Superior temporal gyrus (tissue), 1 donor: Measurements from ENCODE around the gene GUCA2B.
A peak's percentile ranks its signal among the peaks of the same experiment; 100 is the strongest.

ENCODE experiments used
- DNase-seq: peaks from one replicate; pipeline ENCODE4 v3.0.0-alpha.2; 2016; ENCODE audit errors: extremely low spot score

GUCA2B gene

DNA sequence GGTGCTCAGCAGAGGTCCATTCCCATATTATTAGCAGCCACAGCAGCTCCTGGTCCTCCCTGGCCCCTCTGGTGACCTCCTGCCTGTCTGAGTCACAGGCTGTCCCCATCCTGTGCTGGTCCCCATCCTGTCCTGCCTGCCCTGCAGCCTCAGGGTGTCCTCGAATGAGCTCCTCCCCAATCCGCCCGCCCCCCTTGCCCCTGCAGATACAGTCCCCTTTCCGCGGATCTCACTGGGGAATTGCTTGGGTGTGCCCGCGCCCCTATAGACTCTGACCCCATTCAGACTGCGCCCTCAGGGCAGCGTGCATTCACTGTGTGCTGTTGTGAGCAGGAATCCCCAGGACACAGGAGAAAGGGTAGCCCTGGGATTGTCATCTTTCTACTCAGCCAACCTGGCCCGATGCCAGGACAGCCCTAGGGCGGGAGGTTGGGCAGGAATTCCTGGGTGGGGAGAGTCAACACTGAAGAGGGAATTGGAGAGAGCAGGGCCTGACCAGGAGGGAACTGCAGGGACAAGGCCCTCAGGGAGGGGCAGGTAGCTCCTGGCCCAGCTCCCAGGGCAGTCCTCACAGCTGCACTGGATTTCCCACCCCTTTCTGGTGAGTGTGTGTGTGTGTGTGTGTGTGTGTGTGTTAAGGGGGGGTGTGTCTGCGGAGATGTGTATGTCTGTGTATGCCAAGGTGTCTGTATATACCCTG lies 12.5 kb downstream of the GUCA2B start:
- DNase-seq = no peak

- no peak for DNase-seq
Observed at GRCh38 chr1:42167611-42168390, 14.6 kb downstream of the GUCA2B start.

GRCh38 chr1:42168391-42168670 lies 15.1 kb downstream of the GUCA2B start:
- no peak for DNase-seq

- no peak for DNase-seq
Observed at GRCh38 chr1:42168763-42169162, 15.6 kb downstream of the GUCA2B start.

GRCh38 chr1:42170779-42171621 lies 17.8 kb downstream of the GUCA2B start:
- DNase-seq = no peak

DNA sequence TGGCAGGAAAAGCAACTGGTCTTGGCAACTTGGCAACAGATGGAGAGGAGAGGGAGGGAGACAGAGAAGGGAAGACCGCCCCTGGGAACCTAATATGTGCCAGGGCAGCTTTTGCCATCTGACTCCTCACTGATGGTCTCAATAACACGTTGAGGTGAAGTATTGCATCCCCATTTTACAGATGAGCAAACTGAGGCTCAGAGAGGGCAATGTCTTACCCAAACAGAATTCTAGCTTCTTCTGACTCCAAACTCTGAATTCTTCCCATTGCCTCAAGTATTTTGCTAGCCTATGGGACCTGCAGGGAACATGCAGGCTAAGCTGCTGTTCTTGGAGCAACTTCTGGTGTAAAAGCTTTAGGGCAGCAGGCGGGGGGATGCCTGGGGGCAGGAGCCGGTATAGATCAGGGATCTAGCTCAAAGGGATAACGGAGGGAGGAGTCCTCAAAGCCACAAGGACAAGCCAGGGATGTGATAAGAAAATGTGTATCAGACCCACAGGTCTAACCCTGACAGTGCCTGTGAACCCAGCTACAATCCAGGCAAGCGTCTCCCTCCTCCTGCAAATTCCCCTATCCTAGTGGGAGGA lies 18.6 kb downstream of the GUCA2B start:
- DNase-seq = no peak

GRCh38 chr1:42172381-42173133 lies 19.3 kb downstream of the GUCA2B start:
- no peak for DNase-seq

DNA sequence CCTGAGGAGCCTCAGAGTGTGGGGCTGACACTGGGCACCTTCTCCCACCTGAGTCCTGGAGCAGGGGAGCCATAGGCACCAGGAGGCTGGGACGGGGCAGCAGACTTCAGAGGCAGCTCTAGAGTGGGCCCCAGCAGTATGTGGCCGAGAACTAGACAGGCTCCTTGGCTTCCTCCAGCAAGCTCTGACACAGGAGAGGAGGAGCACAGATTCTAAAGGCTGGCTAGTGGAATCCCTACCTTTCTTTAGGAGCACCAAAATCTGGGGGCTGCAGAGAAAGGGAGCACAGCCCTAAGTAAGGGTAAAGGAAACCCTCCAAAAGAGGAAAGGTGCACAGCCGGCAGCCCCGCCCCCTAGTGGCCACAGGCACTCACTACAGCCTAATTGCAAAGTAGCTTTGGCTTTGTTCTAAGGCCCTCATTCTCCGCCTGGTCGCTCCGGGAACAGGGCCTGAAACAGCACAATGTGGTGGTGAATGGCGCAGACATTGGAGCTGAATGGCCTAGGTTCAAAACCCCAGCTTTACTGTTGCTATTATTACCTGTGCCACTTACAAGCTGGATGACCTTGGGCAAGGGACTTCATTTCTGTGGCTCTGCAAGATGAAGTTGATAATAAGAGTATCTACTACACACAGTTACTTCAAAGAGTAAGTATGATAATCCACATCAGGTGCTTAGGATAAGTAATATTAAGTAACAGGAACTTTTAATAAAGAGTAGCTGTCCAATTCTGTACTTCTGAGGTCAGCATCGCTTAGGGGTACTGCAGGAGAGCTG lies 20.1 kb downstream of the GUCA2B start:
- DNase-seq = peak; percentile 82

- DNase-seq = peak; percentile 38
Observed at GRCh38 chr1:42173961-42174735, 20.9 kb downstream of the GUCA2B start.

DNA sequence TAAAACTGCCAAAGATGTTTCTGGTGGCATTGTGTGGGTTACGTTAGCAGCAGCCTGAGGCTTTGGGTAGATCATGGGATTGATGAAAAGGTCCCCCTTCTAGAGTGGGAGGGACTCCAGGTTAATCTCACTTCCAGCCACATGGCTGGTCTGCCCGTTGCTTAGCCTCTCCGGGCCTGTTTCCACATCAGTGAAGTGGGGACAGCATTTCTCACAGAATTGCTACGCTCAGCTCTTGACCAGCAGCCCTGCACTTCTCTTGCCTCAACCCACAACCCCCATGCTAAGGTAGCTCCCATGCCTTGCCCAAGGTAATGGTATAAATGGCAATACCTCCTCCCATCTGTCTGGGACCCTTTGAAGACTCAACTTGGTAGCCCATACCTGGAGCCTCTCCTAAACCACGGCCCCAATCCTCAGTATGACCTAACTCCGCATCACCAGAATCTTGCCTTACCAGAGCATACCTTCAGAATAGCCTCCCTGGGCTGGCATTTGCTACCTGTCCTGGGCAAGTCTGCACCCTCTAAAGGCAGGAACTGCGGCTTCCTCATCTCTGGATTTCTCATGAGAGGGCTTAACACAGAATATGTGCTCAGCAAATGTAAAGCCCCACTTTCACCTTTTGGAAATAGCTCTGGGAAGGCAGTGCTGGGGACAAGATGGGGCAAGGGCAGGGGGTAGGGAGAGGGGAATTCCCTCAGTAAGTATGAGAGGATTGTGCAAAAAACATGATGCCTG lies 22.3 kb downstream of the GUCA2B start:
- DNase-seq = no peak

DNA sequence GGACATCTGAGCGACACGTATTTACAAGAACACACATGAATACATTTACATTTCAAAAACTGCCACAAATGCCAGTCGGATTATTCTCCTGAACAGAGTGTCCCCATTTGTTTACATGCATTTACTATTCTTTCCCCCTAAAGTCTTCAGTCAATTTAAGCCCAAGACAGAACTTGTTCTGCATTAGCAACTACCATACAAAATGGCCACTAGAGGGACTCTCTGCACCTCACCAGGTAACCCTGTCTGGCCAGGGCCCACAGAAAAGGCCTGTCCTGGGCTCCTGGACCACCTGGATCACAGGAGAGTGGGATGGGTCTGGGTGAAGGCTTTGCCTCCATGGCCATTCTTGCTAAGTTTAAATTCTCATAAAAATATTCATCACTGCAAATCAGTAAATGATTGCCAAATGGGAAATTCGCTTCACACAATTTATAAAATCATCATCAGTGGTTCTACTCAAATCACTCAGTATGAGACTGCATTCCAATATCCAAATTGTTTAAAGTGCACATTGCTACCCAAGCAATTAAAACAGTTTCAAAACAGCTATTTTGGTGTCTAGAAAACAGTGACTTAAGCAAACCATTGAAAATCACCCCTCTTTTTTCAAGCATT lies 23.8 kb downstream of the GUCA2B start:
- DNase-seq = peak; percentile 83

- DNase-seq = peak; percentile 73
Observed at GRCh38 chr1:42177541-42177981, 24.4 kb downstream of the GUCA2B start.

GRCh38 chr1:42178249-42178648 lies 25.0 kb downstream of the GUCA2B start:
- DNase-seq = no peak

GRCh38 chr1:42179275-42179674 lies 26.1 kb downstream of the GUCA2B start:
- no peak for DNase-seq

- no peak for DNase-seq
Observed at GRCh38 chr1:42179900-42180329, 26.7 kb downstream of the GUCA2B start.

GRCh38 chr1:42181687-42182086 lies 28.5 kb downstream of the GUCA2B start:
- DNase-seq = no peak

- no peak for DNase-seq
Observed at GRCh38 chr1:42183210-42183956, 30.2 kb downstream of the GUCA2B start.

- no peak for DNase-seq
Observed at GRCh38 chr1:42183957-42184268, 30.7 kb downstream of the GUCA2B start.
